ENCODE data around the gene TMC3. TPM values are rescaled to one million over a fixed set of nuclear protein-coding genes. Genes with fewer than 3 reads are reported as not detected.

The TMC3 gene
- total RNA-seq, 3 donors from 2014 or later = 0.95 TPM; not detected in 2

DNA sequence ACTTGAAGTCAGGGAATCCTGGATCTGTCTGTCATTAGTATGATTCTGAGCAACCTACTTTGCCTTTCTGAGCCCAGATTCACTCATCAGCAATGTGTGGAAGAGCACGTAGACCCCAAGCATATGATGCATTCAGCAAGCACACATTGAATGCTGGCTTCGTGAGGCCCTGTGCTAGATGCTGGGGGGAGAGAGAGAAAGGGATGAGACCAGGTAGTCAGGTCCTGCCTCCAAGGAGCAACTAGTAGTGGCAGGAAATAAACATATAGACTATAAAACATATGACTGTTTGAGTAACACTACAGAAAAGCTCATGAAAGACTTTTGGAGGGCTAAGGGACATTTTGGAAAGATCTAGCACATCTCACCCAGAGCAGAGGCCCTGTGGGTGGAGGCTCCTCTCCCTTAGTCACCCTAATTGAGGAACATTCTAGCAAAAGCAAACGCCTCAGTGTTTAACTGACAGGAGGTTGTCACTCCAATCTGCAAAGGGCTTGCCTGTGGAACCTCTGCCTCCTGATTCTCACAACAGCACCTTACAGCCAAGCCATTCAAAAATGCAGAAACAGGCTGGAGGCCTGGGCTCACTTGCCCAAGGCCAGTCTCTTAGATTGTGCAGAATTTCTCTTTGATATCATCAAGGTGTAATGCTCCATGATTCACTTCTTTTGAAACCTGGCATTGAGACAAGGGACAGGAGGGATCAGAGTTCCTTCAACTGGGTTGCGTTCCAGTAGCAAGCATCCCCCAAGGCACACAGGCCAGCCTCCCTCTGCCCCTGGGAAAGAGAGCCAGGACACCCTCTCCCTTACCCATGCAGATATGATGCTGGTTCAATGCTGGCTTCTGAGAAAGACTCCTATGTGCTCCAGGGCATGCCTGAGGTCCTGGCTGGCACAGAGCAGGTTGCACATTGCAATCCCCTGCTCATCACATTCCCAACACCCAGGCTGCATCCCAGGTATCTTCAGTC lies 76.1 kb downstream of the TMC3 start:
- intact Hi-C loops (cut with DNase I, micrococcal nuclease) = no loop called here
- H3K4me3 ChIP-seq = no peak overlapping the region
- ATAC-seq = no peak
- TF ChIP-seq, protein P1, sequence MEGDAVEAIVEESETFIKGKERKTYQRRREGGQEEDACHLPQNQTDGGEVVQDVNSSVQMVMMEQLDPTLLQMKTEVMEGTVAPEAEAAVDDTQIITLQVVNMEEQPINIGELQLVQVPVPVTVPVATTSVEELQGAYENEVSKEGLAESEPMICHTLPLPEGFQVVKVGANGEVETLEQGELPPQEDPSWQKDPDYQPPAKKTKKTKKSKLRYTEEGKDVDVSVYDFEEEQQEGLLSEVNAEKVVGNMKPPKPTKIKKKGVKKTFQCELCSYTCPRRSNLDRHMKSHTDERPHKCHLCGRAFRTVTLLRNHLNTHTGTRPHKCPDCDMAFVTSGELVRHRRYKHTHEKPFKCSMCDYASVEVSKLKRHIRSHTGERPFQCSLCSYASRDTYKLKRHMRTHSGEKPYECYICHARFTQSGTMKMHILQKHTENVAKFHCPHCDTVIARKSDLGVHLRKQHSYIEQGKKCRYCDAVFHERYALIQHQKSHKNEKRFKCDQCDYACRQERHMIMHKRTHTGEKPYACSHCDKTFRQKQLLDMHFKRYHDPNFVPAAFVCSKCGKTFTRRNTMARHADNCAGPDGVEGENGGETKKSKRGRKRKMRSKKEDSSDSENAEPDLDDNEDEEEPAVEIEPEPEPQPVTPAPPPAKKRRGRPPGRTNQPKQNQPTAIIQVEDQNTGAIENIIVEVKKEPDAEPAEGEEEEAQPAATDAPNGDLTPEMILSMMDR (IDR thresholded peaks at IDR 0.05) = no peak
- no peaks in the 10 kb centered on the region for H3K36me3 ChIP-seq (ENCODE audit: low read depth)
- no peaks in the 10 kb centered on the region for H3K9me3 ChIP-seq
- H3K4me1 ChIP-seq (ENCODE audit: low read depth) = no peaks in the 10 kb centered on the region
- no peak for DNase-seq

DNA sequence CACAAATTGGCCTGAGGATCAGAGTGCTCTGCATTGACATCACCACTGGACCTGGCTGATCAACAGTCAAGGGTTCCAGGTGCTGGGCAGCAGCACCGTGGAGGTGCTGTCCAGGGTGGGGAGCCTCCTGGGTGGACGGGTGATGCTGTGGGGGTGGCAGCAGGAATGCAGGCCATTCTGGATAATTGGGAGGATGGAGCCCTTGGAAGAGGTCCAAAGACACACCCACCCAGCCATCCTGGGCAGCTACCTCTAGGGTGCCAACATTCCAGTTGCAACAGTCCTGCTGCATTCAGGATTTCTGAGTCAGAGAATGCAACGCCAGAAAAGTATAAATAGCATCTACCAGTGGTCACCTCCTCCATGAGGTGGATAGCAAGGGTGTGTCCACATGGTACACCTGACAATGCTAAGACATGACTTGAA lies 76.9 kb downstream of the TMC3 start:
- ATAC-seq = no peak
- peak overlapping the region; percentile 7 for H3K4me3 ChIP-seq
- H3K9me3 ChIP-seq = no peaks in the 10 kb centered on the region
- H3K36me3 ChIP-seq (ENCODE audit: low read depth) = no peaks in the 10 kb centered on the region
- intact Hi-C loops (cut with DNase I, micrococcal nuclease) = no loop called here
- H3K4me1 ChIP-seq (ENCODE audit: low read depth) = no peaks in the 10 kb centered on the region
- no peak for DNase-seq
- TF ChIP-seq, protein P1 (IDR thresholded peaks at IDR 0.05) = no peak

DNA sequence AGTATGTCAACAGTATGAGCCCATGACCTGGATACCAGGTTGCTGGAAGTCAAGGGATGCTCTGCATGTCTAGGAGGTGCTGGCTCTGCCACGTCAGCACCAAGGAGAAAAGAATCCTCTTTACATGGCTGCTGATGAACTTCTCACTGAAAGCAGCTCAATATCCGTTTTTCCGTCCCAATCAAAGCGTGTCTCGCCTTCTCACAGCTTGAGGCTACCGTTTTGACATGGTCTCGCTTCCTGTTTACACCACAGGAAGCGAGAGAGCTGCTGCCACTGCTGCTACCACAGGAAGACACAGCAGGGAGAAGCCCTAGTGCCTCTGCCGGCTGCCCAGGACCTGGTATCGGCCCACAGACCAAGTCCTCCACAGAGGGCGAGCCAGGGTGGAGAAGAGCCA lies 77.3 kb downstream of the TMC3 start:
- ATAC-seq (peak; percentile 71), DNase-seq (peak; percentile 62 to 86 (median 63))
- intact Hi-C loops (cut with DNase I, micrococcal nuclease) = no loop called here
- H3K9me3 ChIP-seq = no peaks in the 10 kb centered on the region
- no peak overlapping the region for H3K4me3 ChIP-seq
- H3K36me3 ChIP-seq (ENCODE audit: low read depth) = no peaks in the 10 kb centered on the region
- no peaks in the 10 kb centered on the region for H3K4me1 ChIP-seq (ENCODE audit: low read depth)
- TF ChIP-seq, protein P1 (IDR thresholded peaks at IDR 0.05) = no peak

DNA sequence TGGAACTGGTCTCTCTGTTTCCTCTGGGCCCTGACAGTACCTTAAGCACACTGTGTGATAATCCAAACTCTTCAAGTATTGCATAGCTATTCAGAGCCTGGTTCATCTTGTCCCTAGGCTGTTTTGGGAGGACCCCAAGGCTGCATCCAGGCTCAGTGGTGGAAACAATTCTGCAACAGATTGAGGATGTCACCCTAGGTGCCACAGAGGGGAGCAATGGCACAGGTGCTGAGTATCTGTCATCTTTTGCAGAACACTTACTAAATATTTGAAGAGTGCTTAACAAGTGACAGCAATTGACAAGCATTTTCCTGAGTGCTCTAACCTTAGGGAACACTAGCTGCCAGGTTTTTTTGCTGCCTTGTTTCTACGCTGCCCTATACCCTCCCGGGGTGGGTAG lies 77.8 kb downstream of the TMC3 start:
- ATAC-seq (no peak), DNase-seq (no peak)
- Histone ChIP-seq H3K9me3 (no peaks in the 10 kb centered on the region), H3K4me3 (no peak overlapping the region), H3K36me3 (ENCODE audit: low read depth) (no peaks in the 10 kb centered on the region), H3K4me1 (ENCODE audit: low read depth) (no peaks in the 10 kb centered on the region)
- intact Hi-C loops (cut with DNase I, micrococcal nuclease) = no loop called here
- TF ChIP-seq, protein P1 (IDR thresholded peaks at IDR 0.05) = no peak

DNA sequence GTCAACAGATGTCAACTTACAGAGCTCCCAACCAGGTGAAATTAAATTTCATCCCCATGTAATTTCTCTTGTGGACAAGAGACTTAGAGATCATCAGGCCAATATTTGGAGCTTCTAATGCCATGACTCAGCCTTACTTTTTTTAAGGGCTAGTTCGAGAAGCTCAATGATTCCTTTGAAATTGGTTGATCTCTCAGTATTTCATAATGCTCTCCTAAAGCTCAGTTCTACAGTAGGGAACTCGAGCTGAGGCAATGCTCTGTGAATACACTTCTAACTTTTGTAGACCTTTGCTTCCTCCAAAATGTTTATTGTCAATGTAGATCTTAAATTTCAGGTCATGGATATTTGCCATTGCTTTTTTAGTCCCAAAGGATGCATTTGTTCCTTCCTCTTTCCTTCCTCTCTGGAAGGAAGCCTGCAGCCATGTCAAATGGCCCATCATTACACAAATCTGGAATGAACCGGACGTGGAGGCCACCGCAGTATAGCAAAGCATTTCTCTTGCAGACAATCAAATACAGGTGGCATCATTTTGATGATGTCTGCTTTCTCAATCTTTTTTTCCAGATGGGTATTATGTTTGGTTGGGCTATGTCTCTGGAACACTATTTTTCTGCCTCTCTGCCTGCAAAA lies 78.4 kb downstream of the TMC3 start:
- no peak for DNase-seq
- ATAC-seq = no peak
- H3K4me1 ChIP-seq (ENCODE audit: low read depth) = no peaks in the 10 kb centered on the region
- no peaks in the 10 kb centered on the region for H3K36me3 ChIP-seq (ENCODE audit: low read depth)
- H3K4me3 ChIP-seq = no peak overlapping the region
- no peaks in the 10 kb centered on the region for H3K9me3 ChIP-seq
- intact Hi-C loops (cut with DNase I, micrococcal nuclease) = no loop called here
- TF ChIP-seq, protein P1 (IDR thresholded peaks at IDR 0.05) = no peak

Data from mucosa of descending colon (tissue), 3 donors.